HG02885 (cell line): ENCODE data around the gene GAS7.
A peak's percentile ranks its signal among the peaks of the same experiment; 100 is the strongest.

Experiments used
- ATAC-seq: cut with Tn5 transposase; IDR thresholded peaks from one replicate; pipeline ENCODE4 v1.9.1; 2021; ENCODE audit warnings: mild to moderate bottlenecking; ENCODE audit not compliant: unreplicated experiment, poor library complexity

GAS7 gene

DNA sequence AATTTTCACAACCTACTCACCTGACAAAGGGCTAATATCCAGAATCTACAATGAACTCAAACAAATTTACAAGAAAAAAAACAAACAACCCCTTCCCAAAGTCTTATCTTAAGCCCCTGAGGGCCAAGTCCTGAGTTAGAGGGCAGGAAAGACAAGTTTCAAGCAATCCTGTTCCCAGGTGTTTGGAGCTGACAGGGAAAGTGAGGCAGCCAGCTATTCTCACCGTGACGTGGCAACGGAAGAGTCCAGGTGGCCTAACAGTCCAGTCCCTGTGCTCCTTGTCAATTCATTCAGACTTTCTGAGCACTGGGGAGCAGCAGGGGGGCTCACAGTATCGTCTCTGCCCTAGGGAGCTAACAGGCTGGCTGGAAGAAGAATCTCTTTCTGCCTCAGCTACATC, 203.6 kb downstream of the GAS7 start:
- ATAC-seq, result no peak

DNA sequence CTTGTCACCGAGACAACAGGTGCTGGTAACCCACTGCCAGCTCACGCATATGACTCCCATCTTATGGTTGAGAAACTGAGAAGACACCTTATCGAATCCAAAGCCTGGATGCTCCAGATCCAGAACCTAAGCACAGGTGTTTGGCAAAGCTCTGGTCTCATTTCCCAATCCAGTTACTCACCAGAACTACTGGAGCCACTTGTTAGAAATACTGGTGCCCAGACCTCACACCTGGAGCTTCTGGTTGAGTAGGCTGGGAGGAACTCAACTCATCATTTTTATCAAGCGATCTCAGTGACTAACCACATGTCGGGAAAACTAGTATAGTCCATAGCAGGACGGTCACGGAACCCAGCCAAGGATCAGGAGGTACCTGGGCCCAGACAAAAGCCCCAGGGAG, 206.6 kb downstream of the GAS7 start:
- ATAC-seq, result no peak

DNA sequence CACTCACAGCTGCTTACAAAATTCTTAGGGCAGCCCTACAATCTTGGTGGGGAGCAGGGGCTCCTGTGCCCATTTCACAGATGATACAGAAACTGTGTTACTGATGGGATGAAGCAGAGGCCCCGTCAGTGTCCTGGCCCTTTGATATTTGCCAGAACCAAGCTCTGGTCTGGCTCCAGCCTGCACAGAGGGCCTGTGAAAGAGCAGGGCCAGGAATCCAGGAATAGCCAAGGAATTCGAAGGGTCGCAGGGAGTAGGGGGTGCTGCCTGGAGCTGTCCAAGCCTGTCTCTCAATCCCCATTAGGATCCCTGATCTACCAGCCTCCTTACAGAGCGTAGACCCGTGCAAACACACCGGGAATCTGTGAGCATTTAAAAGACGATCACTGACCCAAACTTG, 207.1 kb downstream of the GAS7 start:
- ATAC-seq, result no peak

DNA sequence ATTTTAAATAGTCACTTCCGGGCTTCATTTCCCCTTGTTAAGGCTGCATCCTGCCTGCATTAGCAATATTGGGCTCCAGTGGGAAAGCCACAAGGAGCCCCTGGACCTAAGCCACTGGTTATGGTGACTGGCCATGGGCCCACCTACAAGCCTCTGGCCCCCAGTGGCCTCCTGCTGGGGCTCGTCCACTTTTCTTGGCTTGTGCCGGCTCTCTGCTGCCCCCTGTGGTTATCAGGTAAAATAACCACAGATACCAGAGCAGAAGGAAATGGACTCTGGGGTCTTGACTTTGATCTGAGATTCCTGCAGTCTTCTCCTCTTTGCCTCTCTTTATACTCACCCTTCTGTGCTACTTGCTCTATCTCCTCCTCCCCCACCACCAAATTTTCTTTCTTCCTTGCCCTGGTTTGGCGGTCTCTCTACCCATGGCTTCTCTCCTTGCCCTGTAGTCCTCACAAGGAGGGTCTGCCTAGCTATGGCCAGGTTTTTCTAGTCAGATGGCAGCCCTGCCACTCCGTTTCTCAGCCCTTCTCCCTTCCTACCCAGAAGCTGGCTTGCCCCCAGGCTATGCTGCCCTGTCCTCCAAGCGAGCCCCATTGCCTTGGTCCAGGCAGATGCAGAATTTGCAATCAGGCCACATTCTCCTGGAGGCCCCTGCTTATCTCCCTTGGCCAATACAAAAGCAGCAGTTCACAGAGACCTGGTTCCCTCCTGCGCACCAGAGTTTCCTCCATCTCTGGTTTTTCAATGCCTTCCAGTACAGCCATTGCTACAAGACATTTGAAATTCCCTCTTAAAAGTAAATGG, 210.4 kb downstream of the GAS7 start:
- ATAC-seq, result peak; percentile 42

DNA sequence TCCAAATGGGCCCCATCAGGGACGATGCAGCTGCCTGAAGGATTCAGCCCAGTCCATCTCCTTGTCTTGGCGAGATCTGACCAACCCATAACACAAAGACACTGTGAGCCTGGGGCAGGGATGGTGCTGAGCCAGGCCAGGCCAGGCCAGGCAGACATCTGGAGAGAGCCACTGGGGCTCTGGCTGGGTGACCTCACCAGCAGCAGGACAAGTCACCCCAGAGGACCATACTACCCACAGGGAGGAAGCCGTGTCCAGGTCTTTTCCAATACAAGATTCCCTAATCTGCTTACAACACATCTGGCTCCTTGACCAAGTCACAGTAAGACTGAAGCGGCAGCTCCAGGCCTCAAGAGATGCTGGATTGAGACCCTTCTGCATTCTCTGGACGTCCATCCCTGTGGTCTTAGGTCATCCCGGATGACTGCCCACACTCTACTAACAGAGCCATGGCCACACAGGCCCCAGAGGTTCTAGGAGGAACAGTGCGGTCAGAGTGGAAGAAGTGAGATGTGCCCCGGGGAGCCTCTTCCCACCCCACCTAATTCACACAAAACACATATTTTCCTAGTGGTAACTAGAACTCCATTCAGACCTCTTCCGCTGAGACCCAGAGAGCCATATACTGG, 211.5 kb downstream of the GAS7 start:
- ATAC-seq, result no peak

DNA sequence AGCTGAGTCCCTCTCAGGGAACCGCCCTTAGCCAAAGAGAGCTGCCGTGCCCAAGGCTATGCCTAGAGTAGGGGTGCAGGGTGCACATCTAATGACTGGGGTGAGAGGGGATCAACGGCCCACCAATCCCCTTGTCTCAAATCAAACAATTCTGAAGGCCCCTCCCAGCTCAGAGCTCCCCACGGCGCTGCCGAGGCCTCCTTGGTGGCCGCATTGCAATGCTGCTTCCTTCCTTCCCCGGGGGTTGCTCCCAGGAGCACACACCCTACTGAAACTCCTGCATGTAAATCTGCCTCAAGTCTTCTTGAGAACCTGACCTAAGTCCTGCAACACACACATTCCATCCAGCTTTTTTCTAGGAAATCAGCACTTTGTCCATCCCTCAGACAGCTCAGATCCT, 212.8 kb downstream of the GAS7 start:
- no peak for ATAC-seq

DNA sequence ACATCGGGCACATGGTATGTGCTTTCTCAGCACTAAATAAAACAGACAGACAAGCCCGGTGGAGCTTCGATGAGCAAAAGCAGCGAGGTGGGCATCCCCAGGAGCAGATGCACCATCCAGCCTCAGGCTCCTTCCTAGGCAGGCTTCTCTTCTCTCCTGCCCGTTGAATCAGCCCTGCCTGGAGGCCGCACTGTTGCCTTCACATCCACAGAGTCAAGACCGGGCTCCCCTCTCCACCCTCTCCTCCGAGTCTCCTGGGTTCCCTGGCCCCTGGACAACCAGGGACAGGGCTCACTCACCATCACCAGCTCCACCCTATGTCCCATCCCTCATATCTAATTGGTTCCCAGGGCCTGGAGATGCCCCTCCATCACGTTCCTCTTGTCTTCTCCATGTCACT, 213.6 kb downstream of the GAS7 start:
- ATAC-seq, result no peak

DNA sequence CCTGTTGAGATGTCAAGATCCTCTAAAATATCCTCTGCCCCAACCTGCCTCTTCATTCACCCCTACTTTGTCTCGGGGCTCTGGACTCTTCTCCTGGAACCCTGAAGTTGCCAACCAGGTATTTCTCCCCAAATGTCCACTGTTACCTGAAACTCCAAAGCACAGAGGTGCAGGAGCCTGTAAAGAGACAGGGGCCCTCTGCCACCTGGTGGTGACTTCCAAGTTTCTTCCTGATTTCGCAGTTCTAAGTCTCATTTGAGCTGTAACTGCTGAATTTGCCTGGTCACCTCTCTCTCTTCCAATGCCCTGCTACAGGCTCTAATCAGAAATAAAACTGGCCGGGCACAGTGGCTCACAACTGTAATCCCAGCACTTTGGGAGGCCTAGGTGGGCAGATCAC, 216.2 kb downstream of the GAS7 start:
- no peak for ATAC-seq

DNA sequence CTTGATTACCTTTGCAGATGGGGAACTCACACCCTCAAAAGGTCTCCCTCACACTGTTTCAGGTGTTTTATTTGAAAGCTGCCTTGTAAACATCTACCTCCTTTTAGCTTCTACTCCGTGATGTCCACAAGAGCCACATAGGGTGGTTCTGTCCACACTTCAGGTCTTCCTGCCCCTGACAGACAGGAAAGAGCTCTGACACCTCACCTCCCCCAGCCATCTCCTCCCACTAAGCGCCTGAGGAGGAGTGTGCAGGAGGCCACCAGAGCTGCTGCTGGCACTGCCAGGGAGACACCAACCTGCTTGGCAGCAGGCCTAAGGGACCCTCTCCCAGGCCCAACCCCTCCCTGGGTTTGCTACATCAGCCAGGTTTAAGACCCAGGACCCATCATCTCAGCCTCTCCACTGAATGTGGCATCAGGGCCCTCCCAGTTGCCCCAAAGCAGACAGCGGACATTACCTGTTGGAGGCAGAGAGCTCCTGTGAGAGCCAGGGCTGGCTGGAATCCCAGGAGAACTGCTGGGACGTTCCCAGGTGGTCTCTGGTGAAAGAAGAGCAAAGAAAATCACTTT, 217.0 kb downstream of the GAS7 start:
- no peak for ATAC-seq

DNA sequence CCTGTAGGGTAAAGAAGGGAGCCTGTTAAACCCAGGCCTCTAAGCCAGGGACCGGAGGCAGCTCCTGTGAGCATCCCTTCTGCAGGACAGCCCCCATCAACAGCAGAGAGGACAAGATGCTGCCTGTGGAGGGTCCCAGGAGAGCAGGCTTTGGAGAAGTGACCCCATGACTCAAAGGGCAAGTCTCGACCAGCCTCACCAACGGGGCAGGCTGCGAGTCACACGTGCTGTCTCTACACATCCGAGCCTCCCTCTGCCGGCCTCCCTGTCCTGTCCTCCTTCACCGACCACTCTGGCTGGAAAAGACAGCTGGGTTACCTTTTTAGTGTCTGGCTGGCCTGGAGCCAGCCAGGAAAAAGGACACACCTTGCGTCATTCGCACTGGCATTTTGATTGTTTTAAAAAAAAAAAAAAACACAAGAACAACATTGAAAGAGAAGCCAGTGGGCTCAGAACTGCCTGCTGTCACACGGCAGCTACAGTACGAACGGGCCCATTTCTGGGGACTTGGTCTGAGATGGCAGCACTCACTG, 218.9 kb downstream of the GAS7 start:
- ATAC-seq, result no peak

DNA sequence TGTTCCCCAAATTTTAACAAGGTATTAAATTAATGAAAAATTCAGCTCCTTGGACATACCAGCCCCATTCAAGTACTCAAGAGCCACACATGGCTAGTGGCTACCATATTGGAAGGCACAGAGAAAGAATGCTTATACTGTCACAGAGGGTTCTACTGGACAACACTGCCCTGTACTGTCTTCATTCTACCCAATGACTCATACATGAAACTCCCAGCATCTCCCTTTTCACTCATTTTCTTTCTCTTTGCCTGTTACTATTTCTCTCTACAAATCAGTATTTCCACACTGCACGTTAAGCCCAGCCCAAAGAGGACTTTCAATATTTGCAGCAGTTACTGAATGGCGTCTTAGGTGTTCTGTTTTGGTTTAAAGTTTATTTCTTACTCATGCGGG, 221.2 kb downstream of the GAS7 start:
- ATAC-seq, result no peak

DNA sequence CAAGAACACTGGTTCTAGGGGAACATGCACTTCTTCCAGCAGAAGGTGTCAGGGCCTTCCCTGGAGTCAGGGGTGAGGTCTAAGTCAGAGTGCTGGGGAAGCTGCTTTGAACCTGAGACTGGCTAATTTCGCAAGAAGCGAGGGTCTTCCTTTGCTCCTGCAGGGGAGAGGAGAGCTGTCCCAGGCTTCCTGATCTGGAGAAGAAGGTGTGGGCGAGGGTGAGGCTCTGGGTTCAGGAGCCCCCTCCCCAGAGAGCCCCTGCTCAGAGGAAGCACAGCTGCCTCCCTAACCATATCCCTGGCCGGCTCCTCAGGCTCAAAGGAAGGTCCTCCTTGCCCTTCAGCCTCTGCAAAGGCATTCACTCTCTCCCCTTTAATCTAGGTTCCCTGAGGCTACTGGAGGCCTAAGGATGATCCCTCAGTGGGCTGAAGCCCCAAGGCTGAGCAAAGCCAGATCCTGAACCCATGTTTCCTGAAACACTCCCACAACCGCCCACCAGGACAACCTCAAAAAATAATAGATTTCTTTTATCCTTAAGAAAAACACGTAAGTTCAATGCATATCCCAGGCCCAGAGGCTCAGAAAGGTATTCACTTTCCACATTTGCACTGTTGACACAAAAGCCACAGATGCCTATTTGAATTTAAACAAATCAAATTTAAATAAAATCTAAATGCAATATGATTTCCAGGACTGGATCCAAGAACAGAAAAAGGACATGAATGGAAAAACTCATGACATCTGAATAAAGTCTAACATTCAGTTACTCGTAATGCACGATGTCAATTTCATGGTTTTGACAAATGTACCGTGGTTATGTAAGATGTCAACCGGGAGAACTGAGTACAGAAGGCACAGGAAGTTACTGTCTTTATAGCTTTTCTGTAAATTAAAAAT, 221.9 kb downstream of the GAS7 start:
- ATAC-seq, result no peak

DNA sequence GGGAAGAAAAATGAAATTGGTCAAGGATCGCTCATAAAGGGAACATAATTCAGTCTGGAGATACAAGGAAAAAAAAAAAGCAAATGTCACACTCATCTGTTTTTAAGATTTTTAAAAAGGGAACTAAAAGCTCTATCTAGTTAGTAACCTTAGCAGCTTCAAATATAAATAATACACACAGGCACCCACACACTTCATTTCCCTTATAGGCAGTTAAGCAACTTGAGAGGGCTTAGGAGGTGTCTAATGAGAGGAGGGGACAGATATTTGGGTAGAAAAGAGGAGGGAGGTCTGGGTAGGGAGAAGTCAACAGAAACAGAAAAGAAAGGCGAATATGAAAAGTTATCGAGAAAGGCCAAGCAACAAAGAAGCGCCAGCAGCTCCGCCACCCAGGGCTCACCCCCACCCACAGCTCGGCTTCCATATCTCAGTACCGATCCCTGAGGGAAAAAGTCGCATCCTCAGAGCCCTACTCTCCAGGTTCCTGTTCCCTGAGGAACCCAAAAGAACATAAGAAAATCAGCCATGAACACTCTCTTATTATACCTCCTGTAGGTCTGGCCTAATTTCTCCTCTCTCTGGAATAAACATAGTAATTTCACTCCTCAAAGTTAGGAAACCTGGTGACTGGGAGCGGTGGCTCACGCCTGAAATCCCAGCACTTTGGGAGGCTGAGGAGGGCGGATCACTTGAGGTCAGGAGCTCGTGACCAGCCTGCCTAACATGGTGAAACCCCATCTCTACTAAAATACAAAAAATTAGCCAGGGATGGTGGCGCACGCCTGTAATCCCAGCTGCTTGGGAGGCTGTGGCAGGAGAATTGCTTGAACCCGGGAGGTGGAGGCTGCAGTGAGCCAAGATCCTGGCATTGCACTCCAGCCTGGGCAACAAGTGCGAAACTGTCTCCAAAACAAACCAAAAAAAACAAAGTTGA, 223.7 kb downstream of the GAS7 start:
- ATAC-seq, result no peak

DNA sequence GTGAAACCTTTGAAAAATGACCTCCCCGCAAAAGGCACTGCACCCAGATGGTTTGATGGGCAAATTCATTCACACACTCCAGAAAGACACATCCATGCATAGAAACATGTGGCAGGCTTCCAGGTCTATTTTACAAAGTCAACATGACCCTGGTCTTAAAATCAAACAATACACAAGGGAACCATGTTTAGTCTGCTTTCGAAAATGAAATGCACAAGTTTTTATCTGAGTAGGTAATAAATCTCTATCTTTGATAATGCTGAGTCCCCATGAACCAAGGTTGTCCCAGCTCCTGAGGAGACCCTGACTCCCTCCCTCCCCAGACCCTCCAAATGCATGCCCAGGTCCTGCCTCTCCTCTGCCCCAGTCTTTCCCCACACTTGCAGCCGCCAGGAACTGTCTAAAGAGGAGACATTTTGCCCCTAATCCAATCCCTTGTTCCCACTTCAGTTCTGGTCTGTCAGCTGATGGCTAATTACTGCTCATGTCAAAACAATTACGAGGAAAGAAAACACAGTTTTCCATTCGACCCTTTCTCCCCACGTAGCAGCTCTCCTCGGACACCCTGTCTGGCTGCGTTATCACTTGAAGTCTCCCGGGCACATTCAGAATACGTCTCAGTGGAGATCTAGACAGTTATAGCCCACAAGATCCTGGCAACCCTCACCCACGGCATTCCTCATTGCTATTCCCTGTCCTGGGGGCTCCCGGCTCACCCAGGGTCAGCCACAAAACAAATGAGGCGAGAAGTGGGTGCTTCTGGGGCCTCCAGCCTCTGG, 224.5 kb downstream of the GAS7 start:
- ATAC-seq, result no peak

DNA sequence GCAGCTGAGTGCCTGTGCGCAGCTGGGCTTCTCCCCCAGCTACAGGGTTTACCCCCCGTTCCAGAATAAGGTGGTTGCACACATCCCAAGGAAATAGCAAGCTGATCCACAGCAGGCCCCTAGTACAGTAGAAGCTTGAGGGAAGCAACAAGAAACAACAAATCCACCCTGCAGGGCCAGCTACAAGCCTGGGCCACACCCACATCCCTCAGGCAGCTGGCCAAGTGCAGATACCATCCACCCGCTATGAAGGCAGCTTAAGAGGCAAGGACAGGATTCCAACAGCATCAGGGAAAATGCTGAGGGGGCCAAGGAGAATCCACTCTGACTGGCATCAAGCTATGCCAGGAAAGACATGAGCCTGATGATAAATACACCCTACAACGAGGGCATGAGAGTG, 226.4 kb downstream of the GAS7 start:
- no peak for ATAC-seq

DNA sequence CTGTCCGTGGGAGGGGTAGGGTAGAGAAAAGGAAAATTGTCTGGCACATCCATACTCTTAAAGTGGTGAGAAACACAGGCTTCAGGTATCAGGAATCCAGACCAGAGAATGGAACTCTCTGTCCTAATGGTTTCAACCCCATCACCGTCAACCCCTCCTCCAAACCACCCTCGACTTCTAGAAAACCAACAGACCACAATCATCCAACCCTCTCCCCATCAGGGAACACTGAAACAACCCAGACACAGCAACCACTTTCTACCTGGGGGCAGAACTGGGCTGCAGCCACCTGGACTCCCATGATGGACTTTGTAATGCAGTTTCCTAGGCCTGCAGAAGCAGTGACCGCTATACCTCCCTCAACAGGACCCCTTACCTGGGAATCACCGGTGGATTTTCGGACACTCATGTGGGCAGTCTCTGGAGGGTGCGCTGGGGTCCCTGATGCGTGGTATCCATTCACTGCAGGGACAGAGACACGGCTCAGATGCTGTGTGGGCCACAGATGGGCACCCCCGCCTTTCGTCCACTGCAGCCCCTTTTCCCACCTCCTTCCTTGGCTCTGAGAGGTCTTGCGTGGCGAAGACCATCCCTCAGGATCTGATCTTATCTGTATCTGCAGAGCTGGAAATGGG, 229.0 kb downstream of the GAS7 start:
- no peak for ATAC-seq

DNA sequence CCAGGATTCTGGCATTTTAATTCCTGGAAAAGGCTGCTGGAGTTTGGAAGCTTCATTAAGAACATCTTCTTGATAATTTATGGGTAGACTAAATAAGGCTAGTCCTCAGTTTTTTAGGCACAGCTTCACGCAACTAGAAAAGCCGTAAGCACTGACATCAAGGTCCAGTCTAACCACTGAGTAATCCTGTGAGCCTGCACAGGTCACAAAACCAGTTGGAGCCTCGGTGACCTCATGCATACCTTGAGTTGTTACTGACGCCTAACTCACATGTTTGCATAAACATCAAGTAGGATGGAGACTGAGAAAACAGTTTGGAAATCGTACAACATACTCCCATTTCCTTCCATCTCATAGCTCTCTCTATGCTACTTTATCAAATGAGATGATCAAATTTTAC, 229.5 kb downstream of the GAS7 start:
- ATAC-seq, result no peak

DNA sequence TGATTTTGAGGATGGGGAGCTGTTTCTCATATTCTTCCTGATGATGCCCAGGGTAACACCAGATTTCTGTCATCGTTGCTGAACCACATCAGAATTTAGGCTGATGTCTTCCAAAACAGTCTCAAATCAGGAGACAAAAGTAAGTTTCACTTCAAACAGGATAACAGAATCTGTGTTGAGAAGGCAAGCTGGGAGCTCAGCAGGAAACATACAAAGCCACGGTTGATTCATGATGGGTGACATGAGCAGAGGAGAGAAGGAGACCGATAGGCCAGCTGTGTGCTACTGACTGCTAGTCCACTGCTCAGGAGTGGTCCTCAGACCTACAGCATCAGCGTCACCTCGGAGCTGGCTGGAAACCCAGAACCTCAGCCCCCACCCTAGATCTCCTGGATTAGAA, 230.4 kb downstream of the GAS7 start:
- no peak for ATAC-seq
